Measurements from ENCODE around the gene NHS.

- TF ChIP-seq POLR2A (IDR thresholded peaks at IDR 0.05) (no peak), CTCF (IDR thresholded peaks at IDR 0.05) (no peak)
Measured at GRCh38 chrX:17431171-17431570, 56.2 kb downstream of the NHS start.

Measured in body of pancreas (tissue), 4 donors.